Embryonic facial prominence (tissue), 1 donor: Measurements from ENCODE around the gene SQOR.
"Not testable (repeated sequence)": the region's sequence is repeated elsewhere in the genome, so short reads cannot be mapped to it uniquely, and the experiment has no call there.

Experiments
- DNase-seq: peaks from one replicate; pipeline ENCODE4 v3.0.0-alpha.2; 2016; ENCODE audit errors: extremely low spot score

The SQOR gene

GRCh38 chr15:45631776-45632175, 3.1 kb upstream of the SQOR start:
- DNase-seq: no peak

- DNase-seq: no peak
These were observed 386 bp downstream of the SQOR start for GRCh38 chr15:45635191-45635638.

GRCh38 chr15:45635763-45636292, 999 bp downstream of the SQOR start:
- DNase-seq: no peak

- no peak for DNase-seq
These were observed 2.3 kb downstream of the SQOR start for GRCh38 chr15:45637141-45637540.

- no peak for DNase-seq
These were observed 2.8 kb downstream of the SQOR start for GRCh38 chr15:45637552-45638033.

- no peak for DNase-seq
These were observed 5.8 kb downstream of the SQOR start for GRCh38 chr15:45640616-45641015.

GRCh38 chr15:45641374-45641781, 6.5 kb downstream of the SQOR start:
- no peak for DNase-seq

- no peak for DNase-seq
These were observed 7.4 kb downstream of the SQOR start for GRCh38 chr15:45641999-45642932.

GRCh38 chr15:45644437-45644836, 9.6 kb downstream of the SQOR start:
- no peak for DNase-seq

- no peak for DNase-seq
These were observed 10.5 kb downstream of the SQOR start for GRCh38 chr15:45645026-45645980.

GRCh38 chr15:45646220-45646619, 11.4 kb downstream of the SQOR start:
- no peak for DNase-seq

GRCh38 chr15:45647828-45648227, 13.0 kb downstream of the SQOR start:
- no peak for DNase-seq

- no peak for DNase-seq
These were observed 13.8 kb downstream of the SQOR start for GRCh38 chr15:45648521-45649200.

GRCh38 chr15:45650007-45650406, 15.2 kb downstream of the SQOR start:
- not testable (repeated sequence) for DNase-seq

GRCh38 chr15:45650889-45651525, 16.2 kb downstream of the SQOR start:
- DNase-seq: no peak

GRCh38 chr15:45653702-45654424, 19.0 kb downstream of the SQOR start:
- DNase-seq: no peak

GRCh38 chr15:45654749-45655148, 19.9 kb downstream of the SQOR start:
- DNase-seq: no peak

- DNase-seq: no peak
These were observed 22.4 kb downstream of the SQOR start for GRCh38 chr15:45657254-45657653.

GRCh38 chr15:45657764-45658545, 23.1 kb downstream of the SQOR start:
- no peak for DNase-seq
